Fibroblast of skin of scalp (primary cell): ENCODE data around the gene AUTS2.

Experiments used
- DNase-seq: peaks from one replicate; pipeline ENCODE4 v3.0.0-alpha.2; 2013

AUTS2 gene

GRCh38 chr7:70771451-70771850 is 1173.2 kb downstream of the AUTS2 start:
- DNase-seq = no peak

DNA sequence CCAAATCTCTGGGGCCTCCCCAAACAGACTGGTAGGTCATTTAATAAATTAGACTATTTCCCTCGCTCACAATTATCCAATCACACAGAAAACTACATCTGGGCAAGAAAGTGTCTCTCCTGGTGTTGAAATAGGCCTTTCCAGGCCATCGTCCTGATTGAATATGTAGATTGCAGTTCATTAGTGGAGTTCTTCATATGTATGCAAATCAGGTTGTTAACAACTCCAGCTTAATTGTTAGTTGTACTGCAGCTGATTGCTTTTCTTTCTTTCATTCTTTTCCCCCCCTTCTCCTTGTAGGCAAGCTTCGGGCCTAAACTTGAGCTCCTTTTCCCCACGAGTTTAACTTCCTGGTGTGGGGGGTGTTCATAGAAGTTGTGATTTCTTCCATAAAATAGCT is 1174.6 kb downstream of the AUTS2 start:
- no peak for DNase-seq

DNA sequence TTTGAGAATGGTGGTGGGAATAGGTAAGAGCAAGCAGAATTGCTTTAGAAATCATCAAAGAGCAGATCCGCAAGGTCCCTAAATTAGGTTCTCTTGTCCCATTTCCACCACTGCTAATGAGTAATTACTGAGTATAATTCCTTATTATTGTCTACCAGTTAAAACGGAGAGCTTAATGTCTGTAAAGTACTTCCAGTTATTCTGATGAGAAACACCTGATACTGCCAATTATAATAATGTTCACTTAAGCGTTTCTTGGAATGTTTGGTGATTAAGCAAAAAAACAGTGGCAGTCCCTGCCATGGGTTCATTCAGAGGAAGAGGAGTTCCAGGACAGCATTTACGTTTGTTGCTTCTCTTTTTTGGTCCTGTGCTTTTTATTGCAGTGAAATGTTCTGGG is 1175.1 kb downstream of the AUTS2 start:
- DNase-seq = no peak

DNA sequence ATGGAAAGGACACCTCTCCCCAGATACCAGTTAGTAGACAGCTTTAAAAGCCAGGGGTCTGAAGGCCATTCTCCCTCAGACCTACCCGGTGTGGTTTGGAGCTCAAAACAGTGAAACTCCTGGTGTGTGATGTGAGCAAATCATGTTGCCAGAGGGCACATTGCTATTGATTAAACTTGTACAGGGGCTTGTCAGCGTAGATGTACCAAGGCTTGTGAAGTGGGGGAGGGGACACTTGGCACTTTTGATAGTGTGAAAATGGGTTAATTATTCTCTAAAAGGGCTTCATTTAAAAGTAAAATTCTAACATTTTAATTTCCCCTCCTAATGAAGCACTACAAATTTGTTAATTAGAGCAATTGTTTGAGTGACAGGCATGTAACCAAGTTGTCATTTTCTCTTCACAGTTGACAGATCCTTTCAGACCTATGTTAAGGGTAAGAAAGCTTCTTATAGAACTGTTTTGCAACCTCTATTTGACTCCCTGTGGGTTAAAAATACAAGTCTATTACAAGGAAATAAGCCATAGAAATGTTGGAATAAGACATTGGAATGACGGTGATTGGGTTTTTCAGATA is 1176.8 kb downstream of the AUTS2 start:
- DNase-seq = no peak

DNA sequence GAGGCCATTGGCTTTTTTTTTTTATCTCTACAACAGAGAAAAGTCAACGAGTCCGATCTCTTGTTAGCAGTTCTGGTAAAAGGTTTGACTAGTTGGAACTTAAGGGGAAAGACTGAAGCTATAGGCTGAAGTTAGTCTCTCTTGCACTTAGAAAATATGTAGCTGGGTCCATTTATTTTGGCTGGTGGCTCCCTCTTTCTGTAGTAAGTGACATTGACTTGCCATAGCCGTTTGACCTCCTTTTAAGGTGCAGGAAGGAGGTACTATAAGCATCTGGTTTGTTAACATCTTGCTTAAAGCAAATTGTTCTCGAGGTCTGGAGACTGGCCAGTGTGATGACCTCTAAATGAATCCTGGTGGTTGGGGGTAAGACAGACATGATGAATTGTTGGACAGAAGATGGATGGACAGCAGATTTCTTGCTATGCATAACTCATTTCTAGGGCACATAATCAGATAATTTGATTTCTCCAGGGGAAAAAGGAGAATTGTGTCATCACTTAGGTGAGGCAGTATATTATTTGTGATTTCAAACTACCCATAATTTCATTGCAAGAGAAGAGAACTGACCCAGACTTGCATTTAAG is 1177.4 kb downstream of the AUTS2 start:
- DNase-seq = peak; percentile 29

GRCh38 chr7:70776627-70777101 is 1178.4 kb downstream of the AUTS2 start:
- peak; percentile 14 for DNase-seq

GRCh38 chr7:70777251-70777650 is 1179.0 kb downstream of the AUTS2 start:
- no peak for DNase-seq

DNA sequence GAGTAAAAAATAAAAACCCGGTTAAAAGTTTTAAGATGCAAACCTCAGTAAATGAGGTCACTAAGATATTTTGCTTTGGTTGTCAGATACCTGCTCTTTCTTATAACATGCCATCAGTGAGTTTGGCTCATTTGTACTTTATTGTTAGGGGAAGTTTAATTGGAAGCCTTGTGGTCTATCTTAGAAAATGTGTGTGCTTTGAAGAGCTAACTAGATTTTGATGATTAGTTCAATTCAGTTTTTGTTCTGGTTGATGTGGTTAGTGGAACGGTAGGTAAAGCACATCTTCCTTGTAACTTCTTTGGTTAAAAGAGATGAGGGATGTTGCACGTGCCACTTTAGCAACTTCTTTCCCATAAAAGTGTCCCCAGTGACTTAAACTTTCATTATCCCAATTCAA is 1180.3 kb downstream of the AUTS2 start:
- no peak for DNase-seq

GRCh38 chr7:70779321-70779720 is 1181.0 kb downstream of the AUTS2 start:
- DNase-seq = no peak

- DNase-seq = no peak
These were observed 1183.6 kb downstream of the AUTS2 start for GRCh38 chr7:70781922-70782311.

DNA sequence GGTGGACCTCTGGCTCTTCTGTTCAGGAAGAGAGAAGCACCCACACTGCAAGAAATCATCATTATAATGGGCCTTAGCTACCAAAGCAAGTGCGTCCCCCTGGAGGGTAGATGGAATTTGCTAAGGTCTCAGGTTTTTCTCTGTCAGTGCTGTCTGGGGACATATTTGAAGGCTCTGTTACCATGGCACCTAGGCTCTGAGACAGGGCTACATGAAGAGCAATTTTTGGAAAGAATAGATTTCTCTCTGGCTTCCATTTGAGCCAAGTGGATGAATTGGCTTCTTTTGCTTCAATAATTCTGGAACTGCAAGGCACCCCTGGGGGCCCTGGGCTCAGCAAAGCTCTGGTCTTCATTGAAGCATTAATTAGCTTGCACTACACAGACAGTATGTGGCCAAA is 1184.5 kb downstream of the AUTS2 start:
- no peak for DNase-seq

DNA sequence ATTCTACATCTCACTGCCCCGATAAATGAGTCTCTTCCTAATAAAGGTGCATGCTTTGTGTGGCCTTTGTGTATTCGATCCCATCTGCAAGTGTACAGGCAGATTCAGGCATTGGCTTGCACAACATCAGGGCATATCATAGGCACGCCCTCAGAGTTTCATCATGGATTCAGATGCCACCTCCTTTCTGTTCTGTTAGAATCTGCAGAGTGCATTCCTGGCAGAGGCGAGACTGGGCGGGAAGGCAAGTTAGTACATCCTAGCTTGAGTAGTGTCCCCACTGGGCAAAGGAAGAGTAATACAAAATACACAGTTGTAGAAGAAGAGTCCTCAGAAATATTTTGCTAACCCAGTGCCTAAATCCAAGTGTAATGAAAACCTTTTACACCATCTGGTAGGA is 1187.2 kb downstream of the AUTS2 start:
- no peak for DNase-seq

- DNase-seq = no peak
These were observed 1187.8 kb downstream of the AUTS2 start for GRCh38 chr7:70786076-70786475.

DNA sequence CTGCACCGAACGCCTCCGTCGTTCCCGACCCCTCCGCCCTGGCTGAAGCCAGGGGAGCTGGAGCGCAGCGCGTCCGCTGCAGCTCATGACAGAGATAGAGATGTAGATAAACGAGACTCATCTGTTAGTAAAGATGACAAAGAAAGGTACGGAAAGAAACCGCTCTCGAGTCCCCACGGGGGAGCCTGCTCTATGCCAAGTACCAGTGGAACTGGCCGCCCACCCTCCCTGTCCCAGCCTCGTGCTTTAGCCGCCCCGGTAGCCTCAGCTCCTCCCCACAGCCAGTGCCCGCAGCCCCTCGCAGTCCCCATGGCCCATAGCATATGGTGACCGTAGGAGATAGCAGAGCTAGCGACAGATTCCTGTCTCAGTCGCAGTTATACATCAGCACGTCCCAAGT is 1189.0 kb downstream of the AUTS2 start:
- DNase-seq = no peak

- DNase-seq = no peak
These were observed 1189.5 kb downstream of the AUTS2 start for GRCh38 chr7:70787771-70788170.

- DNase-seq = no peak
These were observed 1190.0 kb downstream of the AUTS2 start for GRCh38 chr7:70788276-70788675.

- DNase-seq = no peak
These were observed 1191.4 kb downstream of the AUTS2 start for GRCh38 chr7:70789481-70790214.

GRCh38 chr7:70790215-70791073 is 1192.2 kb downstream of the AUTS2 start:
- no peak for DNase-seq

- DNase-seq = no peak
These were observed 1193.1 kb downstream of the AUTS2 start for GRCh38 chr7:70791341-70791740.

DNA sequence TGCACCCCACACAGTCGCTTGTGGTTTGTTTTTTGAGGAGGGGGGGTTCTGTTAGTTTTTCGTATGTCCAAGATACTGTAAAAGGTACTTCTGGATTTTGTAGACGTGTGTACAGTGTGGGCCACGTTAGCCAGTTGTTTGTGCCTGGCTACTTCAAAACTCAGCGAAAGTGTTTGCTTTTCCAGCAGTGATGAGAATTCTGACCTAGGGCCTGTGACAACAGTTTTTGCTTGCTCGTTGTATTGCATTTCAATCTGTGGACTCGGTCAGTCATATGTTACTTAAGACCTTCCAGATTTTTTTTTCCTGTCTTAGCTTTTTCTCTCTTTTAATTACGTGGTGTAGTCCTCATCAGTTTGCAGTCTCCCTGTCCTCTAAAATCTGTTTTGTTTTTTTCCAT is 1194.8 kb downstream of the AUTS2 start:
- DNase-seq = no peak

- no peak for DNase-seq
These were observed 1195.5 kb downstream of the AUTS2 start for GRCh38 chr7:70793821-70794220.

GRCh38 chr7:70794962-70795361 is 1196.7 kb downstream of the AUTS2 start:
- DNase-seq = no peak

GRCh38 chr7:70795948-70796347 is 1197.7 kb downstream of the AUTS2 start:
- no peak for DNase-seq
